ENCODE measurements around the gene PLEKHM3.
A peak's percentile ranks its signal among the peaks of the same experiment; 100 is the strongest.
"Not testable (repeated sequence)": the region's sequence is repeated elsewhere in the genome, so short reads cannot be mapped to it uniquely, and the experiment has no call there.

PLEKHM3 gene

GRCh38 chr2:208037564-208038487 is 12.5 kb upstream of the PLEKHM3 start:
- no peak for DNase-seq

DNA sequence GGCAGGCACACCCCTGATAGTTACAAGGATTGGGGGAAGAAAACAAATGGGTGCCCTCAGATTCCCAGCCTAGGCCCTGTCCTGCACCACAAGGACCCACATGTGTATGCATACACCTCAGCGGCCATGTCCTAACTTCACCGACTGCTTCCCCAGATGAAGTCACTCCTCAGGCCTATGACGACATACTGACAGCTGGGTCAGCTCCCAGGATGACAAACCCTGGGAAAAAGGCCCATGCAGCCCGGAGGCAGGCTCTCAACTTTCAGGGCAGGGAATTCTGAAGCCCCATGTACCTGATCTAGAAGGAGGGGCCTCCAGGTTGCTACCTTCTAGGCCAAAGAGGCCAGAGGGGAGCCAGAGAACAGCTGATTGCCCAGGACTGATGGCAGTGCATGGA is 11.0 kb upstream of the PLEKHM3 start:
- no peak for DNase-seq

DNA sequence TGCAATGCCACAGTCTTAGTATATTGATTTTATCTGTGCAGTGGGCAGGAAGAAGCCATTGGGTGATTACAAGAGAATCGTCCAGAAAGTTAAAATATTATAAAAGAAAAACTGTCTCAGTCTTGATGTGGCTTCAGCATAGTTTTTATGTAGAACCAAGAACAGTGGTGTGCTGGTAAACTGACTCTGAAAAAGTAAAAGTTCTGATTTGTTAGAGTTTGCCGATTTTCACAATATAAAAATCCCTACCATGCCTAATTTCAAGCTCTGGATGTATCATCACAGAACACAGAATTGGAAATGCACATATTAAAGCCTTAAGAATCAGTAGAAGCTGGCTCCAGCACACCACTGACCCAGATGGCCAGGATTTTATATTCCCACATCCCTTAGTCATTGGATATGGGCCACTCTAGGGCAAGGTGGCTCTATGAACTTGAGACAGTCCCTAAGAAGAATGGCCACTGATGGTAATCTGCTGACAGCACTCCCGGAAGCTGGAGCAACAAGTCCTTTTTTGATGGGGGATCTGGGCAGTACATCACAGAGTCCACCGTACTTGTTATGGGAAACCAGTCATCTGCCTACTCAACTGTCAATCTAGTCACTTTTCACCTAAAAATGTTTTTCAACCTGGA is 9.3 kb upstream of the PLEKHM3 start:
- DNase-seq: no peak

- no peak for DNase-seq
These were observed 8.6 kb upstream of the PLEKHM3 start for GRCh38 chr2:208033701-208034502.

DNA sequence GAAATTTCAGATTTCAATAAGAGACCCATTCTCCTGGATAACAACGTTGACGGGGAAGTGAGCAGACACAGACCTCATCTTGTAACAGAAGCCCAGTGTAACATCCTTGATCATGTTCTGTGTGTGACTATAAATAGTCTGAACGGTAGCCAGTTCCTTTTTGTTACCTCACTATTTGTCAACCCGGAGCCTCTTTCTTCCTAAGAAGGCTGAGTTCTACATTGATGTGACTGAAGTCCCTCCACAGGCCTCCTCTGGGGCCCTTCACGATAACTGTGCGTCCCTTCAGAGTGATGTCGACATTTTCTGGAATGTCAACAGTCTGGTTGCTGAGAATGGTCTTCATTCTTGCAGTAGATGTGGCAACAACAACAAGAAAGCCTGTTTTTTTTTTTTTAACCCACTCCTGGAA is 6.3 kb upstream of the PLEKHM3 start:
- no peak for DNase-seq

DNA sequence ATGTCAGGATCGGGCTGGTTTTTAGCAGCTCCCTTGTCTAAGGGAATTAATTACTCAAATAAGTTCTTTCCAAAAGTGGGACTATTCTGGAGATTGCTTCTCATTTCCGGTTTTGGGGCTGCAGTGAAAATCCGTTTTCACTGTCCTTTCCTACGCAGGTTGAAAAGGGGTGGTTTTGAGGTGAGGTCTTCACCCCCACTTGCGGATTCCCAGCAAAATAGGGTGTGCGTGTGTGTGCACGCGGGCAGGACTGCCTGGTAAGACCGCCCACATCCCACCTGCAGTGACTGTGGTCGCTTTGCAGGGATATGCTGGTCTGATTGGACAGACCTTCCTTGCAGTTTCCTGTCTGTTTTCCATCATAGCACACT is 472 bp upstream of the PLEKHM3 start:
- DNase-seq: no peak

GRCh38 chr2:208024091-208024490 is 1.2 kb downstream of the PLEKHM3 start:
- no peak for DNase-seq

GRCh38 chr2:208020253-208020652 is 5.1 kb downstream of the PLEKHM3 start:
- no peak for DNase-seq

GRCh38 chr2:208018124-208018712 is 7.1 kb downstream of the PLEKHM3 start:
- not testable (repeated sequence) for DNase-seq

- no peak for DNase-seq
These were observed 7.6 kb downstream of the PLEKHM3 start for GRCh38 chr2:208017721-208018120.

DNA sequence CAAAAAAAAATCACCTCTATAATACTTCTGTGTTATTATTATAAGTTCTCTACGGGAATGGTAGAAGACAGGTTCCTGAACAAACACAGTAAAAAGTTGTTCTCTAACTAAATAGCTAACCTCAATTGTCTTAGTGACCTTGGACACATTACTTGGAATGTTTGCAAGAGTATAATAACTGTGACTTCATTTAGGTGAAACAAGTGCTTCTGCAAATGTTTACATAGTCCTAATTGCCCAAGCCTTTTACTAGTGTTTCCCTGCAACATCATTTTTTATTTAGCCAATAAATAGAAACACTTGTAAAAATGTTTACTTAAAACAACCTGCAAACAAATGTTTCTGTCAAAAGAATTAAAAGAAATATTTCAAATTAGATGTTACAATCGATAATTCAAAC is 9.9 kb downstream of the PLEKHM3 start:
- DNase-seq: peak; percentile 29

- DNase-seq: no peak
These were observed 11.8 kb downstream of the PLEKHM3 start for GRCh38 chr2:208013285-208014178.

DNA sequence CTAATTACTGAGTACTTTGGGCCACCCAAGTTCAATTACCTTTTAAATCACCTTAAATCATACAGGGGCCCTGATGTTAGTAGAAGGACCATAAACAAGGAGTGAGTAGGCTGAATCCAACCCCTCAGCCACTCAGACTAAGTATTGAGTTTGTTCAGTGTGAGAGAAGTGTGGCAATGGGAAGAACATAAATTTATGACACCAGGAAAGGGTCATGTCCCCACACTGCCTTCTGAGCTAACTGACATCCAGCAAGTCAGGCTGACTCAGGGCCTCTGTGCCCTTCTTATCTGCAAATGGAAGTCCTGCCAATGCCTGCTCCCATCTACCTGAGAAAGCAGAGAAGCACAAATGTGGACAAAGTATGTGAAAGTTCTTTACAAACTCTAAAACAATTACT is 12.9 kb downstream of the PLEKHM3 start:
- no peak for DNase-seq

GRCh38 chr2:208010506-208010905 is 14.8 kb downstream of the PLEKHM3 start:
- no peak for DNase-seq

- DNase-seq: no peak
These were observed 18.5 kb downstream of the PLEKHM3 start for GRCh38 chr2:208006833-208007232.

DNA sequence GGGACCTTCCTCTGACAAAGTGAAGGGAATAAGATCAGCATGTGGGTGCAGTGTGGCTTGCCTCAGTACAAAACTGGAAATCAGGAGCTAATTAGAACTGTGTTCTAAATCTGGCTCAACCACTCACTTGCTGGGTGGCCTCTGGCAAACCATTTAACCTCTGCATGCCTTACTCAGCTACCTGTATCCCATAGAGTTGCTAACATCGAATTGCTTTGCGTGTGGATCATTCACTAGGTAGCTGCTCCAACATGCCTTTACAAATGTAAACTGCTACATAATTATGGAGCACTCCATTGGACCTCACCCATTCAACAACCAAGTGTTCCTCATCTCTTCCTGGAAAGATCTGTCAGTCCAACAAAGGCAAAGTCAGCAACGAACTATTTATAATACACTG is 19.0 kb downstream of the PLEKHM3 start:
- DNase-seq: no peak

DNA sequence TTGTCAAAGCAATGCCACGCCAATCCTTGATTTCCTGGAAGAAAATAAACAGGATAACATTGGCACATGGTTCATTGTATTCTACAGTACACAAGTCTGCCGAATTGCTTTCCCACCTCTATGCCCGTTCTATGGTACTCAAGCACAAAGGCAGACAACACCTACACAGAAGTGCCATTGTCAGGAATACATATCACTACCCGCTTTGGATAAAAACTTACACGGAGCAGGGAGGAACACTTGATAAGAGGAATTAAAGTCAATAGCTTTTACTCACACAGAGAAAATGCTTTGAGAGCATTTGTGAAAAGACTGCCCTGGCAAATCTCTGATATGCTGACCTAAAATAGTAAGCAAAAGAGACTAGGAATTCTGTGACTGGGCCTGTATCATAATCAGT is 23.4 kb downstream of the PLEKHM3 start:
- DNase-seq: no peak

GRCh38 chr2:208000701-208001395 is 24.5 kb downstream of the PLEKHM3 start:
- DNase-seq: no peak

GRCh38 chr2:207996848-207997247 is 28.5 kb downstream of the PLEKHM3 start:
- DNase-seq: no peak

DNA sequence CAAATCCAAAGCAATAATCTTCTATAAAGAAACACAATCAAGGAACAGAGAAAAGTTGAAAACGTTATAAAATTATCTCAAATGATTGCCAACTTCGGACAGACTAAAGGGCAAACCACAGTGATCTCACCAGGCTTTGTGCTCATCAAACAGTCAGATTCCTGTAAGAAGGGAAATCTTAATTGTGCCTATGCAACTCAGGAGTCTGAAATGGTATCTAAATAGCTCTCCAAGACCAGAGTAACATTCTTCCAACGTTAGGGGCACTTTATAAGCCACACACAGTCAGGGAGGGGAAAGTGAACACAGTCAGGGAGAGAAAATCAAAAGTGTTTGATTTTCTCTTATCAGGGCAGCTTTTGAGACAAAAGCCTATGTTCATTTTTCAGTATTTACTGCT is 29.4 kb downstream of the PLEKHM3 start:
- DNase-seq: no peak

- no peak for DNase-seq
These were observed 32.1 kb downstream of the PLEKHM3 start for GRCh38 chr2:207993151-207993763.
